NCI-H748 treated with DMSO at 0.1 percent for 48 hours (cell line): ENCODE data around the gene CTSA.
"Not testable (repeated sequence)": the region's sequence is repeated elsewhere in the genome, so short reads cannot be mapped to it uniquely, and the experiment has no call there.

Source experiments
- DNase-seq: peaks from one replicate; lab custom pipeline; 2025; lab: John Stamatoyannopoulos, UW

The CTSA gene

DNA sequence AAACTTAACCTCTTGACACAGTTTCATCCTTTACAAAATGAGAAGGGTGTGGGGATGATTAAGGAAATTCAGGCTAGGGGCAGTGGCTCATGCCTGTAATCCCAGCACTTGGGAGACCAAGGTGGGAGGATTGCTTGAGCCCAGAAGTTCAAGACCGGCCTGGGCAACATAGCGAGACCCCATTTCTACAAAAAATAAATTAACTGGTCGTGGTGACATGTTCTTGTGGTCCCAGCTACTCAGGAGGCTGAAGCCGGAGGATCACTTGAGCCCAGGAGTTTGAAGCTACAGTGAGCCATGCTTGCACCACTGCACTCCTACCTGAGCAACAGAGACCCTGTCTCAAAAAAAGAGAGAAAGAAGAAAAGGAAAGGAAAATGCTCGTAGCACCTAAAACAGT lies 24.7 kb upstream of the CTSA start:
- no peak for DNase-seq

DNA sequence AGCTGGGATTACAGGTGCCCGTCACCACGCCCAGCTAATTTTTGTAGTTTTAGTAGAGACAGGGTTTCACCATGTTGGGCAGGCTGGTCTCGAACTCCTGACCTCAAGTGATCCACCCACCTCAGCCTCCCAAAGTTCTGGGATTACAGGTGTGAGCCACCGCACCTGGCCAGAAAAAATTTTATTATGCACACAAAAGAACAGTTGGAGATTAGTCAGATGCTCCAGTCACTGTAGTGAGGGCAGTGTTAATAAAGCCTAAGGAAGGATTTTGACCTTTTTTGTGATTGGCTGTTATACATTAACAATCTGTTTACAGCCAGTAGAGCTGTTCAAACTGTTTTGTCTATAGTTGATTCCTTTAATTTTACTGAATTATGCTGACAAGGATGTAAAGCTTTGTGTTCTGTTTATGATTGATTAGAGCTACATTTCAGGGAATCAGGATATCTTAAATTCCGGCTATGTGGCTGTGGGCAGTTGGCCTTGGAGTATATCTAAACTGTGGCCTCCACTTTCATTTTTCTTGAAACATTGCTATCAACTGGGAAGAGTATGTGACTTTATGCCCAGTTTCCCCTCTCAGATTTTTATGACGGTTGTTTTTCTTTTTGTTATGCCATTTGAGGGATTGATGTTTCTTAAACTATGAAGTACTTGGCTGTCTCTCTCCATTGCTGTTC lies 23.9 kb upstream of the CTSA start:
- no peak for DNase-seq

DNA sequence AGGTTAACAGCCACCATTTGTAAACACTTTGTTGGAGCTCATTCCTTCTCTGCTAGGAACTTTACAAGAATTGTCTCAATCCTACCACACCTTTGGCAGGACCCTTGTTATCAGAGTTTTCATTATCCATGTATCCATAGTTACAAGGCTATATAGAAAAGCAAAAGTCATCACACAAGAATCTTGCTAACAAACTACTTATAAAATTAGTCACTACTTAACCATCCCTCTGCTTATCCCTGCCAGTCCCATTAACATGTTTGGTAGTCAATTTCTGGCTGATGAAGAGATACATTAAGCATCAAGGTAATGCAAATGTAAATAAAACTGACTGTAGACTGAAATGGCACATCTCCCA lies 23.3 kb upstream of the CTSA start:
- DNase-seq: no peak

DNA sequence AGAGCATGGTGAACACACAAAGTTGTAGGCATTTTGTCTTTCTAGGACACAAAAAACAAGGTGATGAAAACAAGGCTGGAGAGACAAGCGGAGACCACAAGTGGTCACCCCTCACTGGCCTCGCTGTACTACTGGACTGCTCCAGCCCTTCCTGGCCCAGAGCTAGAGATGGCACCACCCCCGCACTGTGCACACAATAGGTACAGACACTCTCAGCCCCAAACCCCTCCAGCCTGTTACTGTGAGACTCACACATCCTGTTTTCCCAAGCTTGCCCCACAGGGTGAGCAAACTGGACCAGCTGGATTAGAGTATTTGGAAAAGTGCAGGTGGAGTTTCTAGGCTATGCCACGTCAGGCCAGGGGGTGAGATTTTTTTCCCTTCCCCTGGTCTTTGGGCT lies 18.5 kb upstream of the CTSA start:
- no peak for DNase-seq

DNA sequence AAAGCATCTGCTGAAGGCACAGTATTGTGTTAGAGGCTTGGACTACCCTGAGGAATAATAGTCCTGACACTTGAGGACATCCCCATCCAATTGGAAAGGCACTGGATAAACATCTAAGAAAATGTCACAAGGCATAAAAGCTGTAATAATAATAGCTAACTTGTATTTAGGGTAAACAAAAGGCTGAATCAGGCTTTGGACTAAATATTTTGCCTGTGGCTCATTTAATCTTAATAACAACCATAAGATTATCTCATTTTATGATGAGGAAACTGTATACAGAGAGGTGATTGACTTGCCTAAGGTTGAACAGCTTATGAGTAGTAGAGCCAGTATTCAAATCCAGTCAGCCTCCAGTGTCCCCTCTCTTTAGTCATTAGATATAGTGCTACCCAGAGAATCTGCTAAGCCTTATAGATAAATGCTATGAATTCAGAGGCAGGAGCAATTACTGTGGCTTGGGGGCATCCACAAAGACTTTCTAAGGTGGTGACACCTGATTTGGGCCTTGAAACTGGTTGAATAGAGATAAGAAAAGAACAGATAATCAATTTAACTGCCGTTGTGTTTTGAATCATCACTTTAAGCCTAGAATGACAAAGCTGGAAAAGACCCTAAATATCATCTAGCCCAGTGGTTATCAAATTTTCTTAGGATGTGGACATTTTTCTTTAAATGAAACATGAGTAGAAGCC lies 17.6 kb upstream of the CTSA start:
- DNase-seq: no peak

DNA sequence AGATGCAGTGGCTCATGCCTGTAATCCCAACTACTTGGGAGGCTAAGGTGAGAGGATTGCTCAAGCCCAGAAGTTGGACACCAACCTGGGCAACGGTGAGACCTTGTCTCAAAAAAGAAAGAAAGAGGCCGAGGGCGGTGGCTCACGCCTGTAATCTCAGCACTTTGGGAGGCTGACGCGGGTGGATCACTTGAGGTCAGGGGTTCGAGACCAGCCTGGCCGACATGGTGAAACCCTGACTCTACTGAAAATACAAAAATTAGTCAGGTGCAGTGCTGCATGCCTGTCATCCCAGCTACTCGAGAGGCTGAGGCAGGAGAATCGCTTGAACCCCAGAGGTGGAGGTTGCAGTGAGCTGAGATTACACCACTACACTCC lies 17.0 kb upstream of the CTSA start:
- DNase-seq: not testable (repeated sequence)

DNA sequence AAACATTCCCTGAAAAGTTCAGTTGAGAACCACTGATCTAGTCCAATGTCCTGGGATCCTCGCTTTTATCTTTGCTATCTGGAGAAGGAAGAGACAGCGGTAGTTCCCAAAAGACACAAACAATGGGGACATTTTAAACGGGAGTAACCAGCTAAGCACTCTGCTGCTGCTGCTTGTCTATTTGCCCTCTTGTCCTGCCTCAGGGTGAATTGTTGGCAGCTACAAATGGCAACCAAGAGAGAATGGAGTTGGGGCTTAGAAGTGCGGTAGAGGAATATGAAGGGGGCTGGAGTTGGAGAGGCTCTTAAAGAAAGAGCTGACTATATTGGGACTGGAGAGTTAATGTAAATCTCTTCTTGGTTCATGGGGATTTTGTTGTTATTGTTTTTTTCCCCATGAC lies 16.6 kb upstream of the CTSA start:
- DNase-seq: no peak

DNA sequence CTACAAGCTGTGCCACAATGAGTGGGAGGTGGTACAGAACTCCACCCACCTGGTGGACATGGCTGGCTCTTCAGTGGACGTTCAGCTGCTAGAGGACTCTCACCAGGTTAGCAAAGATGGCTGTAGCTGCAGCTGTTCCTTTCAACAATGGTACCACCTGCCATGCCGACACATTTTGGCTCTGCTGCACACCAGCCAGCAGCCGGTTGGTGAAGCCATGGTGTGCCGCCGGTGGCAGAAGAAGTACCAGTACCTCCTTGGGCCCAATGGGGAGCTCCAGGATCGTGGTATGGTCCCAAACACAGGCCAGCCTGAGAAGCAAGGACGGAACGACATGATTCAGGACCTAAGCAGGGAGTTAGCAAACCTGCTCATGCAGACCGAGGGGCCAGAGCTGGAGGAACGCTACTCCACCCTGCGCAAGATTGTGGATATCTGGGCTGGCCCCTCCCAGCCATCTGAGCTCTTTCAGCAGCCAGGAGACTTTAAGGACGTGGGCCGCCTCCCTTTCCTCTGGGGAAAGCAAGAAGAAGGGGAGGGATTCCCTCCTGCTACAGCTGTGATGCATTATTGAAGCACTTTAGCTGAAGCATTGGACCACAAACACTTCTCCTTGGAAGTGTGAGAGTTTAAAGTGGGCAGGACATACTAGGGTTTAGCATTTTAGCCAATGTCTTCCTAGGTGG lies 12.9 kb upstream of the CTSA start:
- DNase-seq: no peak

DNA sequence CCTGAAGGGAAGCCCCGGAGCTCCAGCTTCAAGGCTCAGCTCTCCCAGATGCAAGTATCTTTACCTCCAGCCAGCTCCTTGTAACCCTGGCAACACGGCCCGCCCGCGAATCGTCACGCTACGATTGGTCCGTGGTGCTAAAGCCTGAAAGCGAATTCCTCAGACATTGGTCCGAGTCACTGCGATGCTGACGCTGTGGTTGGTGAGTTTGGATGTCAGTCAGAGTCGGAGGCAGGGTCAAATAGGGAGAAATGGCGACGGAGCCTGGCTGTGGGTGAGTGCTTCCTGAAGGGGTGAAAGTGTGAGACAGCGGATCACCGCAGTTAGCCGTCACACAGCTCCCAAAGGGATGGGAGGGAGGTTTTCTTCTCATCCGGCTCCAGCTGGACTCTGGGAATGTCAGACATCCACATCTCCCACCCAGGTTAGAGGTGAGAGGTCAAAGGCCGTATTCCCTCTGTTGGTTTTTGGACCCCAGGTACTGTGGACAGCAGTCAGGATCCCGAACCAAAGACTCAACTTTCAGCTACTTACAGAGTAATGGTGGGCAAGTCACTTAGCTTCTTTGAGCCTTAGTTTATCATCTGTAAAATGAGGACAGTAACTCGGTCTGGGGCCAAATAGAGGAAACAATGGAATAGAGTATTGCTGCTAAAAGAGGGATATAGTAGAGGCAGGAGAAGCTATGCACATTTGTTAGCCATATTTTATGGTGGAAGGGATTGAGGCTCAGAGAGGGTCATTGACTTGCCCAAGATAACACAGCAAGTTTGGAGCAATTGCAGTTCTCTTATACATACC lies 9.9 kb upstream of the CTSA start, which contains the start of gene ZSWIM1:
TSS of gene ZSWIM1 (plus strand) at position 240 of the 801 bp plus-strand sequence. CDS start 1,366 bp downstream, outside the sequence.
- DNase-seq: peak; percentile 85

DNA sequence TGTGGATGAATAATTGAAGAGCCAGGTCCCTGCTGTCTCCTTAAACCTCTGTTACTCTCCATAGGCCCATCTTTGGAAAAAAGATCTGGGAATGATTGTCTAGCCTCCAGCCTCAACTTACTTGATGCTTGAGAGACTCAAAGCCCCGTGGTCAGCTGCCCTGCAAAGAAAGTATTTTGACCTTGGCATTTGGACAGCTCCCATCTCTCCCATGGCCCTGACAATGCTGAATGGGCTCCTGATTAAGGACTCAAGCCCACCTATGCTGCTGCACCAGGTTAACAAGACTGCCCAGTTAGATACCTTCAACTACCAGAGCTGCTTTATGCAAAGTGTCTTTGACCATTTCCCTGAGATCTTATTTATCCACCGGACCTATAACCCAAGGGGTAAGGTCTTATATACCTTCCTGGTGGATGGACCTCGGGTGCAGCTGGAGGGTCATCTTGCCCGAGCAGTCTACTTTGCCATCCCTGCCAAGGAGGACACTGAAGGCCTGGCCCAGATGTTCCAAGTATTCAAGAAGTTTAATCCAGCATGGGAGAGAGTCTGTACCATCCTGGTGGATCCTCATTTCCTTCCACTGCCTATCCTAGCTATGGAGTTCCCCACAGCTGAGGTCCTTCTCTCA lies 8.6 kb upstream of the CTSA start:
- DNase-seq: no peak

DNA sequence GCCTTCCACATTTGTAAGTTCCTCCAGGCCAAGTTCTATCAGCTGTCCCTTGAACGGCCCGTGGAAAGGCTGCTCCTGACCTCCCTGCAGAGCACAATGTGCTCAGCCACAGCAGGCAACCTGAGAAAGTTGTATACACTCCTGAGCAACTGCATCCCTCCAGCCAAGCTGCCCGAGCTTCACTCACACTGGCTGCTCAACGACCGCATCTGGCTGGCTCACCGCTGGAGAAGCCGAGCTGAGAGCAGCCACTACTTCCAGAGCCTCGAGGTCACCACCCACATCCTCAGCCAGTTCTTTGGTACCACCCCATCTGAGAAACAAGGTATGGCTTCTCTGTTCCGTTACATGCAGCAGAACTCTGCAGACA lies 8.1 kb upstream of the CTSA start:
- DNase-seq: no peak

DNA sequence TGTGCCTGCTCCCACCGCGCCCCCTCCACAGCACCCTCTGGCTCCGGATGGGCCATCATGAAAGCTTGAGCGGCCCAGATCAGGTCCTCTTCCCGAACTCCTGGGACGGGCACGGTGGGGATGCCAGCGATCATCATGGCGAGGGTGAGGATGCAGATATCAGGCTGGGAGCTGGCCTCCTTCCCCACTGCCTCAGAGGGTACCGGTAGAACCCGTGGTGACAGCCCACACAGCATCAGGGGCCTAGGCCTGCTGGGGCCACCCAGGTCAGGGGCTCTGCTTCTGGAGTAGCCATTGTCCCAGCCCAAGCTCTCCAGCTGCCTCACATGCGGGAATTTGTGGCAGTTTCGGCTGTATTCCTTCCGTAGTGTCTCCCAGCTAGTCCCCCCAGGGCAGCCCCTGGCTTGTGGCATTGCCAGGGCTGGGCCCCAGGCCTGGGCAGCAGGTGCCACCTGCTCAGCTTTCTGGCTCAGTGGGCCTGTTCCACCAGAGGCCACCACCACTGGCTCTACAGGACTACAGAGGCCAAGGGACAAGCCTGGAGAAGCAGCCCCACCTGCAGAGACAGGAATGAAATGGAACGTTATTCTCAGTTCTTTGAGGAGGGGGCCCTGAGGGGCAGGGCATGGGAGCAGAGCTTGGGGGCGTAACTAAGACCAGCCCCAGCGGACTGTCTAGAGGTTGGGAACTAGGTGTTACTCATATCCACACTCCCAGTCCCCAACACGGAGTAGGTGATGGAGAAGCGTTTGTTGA lies 4.4 kb upstream of the CTSA start:
- no peak for DNase-seq

DNA sequence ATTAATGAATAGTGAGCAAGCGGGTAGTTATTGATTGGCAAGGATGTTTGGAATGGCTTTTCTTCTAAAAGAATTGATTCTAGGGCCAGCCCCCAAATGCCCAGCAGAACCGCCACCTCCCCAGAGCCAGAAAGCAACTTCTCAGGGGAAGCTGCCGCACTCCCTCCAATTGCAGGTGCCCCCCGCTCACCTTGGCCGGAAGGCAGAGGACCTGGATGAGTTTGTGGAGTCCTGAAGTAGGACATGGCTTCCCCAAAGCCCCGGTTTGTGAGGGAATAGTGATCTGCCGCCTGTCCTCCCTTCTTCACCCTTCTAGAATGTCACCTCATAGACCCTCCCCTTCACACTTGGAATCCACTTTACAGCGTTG lies 3.8 kb upstream of the CTSA start, which contains the start of gene SPATA25:
TSS of gene SPATA25 (minus strand) at position 277 of the 370 bp plus-strand sequence. CDS start at position 245, 32 bp downstream.
- no peak for DNase-seq

DNA sequence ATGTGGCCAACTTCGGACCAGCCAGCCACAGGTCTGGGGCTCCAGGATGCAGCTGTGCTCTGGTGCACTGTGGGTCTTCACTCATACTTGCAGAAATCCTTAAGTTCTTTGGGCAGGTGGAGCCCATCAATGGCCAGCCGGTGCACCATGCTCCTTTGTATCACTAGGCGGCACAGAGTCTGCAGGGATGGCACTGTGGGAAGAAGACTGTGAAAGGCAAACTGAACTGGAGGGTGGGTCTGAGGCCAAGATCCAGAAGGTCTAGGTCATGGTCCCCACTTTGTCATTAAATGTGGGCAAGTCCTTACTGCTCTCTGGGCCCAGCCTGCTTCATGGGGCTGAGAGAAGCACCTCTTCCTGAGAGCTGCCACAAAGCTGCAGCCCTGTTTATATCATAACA lies 2.5 kb upstream of the CTSA start:
- DNase-seq: no peak

DNA sequence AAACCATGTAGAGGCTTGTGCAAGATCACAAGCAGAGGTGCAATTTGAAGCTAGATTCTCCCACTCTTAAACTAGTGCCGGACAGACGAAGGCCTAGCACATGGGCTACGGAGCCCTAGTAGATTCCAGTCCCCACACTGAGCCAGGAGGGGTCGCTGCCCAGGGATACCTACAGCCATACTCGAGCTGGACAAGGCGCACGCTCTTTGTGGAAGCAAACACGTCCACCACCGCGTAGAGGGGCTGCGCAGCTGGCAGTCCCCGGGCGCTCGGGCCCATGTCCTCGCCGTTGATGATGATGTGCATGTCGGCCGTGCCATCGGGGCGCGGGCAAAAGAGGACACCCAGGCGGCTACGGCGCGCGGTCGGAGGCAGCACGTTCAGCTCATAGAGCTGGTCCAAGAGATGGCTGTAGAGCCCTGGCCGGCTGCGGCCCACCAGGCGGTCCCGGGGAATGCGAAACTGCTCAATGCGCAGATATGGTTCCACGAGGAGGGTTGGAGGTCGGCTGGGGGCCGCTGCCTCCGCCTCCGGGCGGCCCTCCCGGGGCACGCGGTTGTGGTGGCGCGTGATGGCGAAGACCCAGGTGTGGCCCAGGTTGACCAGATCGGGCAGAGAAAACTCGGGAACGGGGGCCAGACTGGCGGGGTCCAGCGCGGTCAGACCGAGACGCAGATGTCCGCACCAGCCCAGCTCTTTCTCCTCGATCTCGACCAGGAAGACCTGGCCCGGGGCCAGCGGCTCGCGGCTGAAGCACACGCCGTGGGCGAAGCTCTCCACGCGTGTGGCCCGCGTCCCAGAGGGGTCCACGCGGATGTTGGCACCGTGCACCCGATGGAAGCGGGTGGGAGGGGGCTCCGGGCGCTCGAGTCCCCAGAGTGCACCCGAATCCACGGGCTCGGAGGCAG lies 804 bp upstream of the CTSA start:
- peak; percentile 37 for DNase-seq

DNA sequence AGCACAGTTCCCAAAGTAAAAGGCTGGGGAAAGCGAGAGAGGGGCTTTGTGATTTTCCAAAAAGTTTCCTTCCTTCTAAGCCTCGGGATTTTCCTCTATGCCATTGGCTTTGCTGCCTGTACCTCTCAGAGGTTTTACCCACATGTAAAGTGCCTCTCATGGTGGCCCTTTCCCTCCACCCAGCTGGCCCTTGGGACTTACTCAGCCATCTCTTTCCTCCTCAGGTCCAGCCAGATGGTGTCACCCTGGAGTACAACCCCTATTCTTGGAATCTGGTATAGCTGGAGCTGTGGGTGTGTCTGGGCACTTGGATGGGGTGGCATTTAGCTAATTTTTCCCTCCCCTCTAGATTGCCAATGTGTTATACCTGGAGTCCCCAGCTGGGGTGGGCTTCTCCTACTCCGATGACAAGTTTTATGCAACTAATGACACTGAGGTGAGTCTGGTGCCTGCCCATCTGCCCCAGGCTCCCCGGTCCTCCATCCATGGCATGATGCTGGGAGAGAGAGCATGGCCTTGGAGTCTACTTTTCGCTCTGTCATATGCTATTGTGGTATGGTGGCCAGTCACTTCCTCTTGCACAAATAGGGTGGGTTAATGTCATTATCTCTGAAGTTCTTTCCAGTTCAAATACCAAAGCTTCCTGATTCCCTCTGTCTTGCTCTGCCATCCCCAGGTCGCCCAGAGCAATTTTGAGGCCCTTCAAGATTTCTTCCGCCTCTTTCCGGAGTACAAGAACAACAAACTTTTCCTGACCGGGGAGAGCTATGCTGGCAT lies 1.1 kb downstream of the CTSA start:
- no peak for DNase-seq

DNA sequence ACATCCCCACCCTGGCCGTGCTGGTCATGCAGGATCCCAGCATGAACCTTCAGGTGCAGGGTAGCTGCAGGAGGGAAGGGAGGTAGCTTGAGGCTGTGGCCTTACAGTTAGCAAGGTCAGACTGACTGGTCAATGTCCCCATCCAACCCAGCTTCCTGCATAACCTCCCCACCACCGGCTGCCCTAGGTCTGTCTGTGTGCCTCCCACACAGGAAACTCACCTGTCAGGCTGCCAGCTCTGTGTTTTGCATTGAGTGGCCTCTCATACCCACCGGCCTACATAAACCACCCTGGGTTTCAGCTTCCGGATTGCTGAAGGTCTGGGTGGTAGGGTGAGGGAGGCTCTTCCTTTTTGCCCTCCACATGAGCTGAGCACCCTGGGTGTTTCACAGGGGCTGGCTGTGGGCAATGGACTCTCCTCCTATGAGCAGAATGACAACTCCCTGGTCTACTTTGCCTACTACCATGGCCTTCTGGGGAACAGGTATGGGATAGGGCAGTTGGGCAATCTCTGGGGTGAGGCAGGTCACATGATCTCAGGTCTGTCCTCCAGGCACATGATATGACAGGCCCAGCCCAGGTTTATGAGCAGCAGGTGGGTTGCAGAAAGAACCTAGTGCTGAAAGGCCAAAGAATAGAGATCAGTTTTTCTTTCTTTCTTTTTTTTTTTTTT lies 1.8 kb downstream of the CTSA start:
- DNase-seq: no peak

DNA sequence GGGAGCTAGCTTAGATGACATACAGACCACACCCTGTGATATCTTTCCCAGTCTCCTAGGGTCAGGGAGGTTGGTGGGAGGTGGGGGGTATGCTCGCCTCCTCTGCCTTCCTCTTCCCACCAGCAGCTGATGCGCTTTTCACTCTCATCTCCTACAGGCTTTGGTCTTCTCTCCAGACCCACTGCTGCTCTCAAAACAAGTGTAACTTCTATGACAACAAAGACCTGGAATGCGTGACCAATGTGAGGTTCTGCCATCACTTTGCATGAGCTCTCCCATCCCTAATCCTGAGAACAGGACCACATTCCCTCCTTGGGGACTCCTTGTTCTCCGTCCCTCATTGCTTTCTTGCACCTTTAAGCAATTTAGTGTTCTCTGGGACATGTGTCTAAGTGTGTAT lies 2.7 kb downstream of the CTSA start:
- no peak for DNase-seq

DNA sequence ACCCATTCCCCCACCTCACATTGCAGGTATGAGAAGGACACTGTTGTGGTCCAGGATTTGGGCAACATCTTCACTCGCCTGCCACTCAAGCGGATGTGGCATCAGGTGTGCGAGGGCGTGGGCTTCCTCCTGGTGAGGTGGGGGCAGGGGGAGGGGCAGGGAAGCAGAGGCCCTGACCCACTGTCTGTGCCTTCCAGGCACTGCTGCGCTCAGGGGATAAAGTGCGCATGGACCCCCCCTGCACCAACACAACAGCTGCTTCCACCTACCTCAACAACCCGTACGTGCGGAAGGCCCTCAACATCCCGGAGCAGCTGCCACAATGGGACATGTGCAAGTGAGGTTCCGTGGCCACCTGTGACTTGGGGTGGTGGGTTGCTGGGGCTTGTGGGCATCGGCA lies 3.7 kb downstream of the CTSA start:
- no peak for DNase-seq
